ENCODE measurements around the gene PLA2G6.
"Not testable (repeated sequence)": the region's sequence is repeated elsewhere in the genome, so short reads cannot be mapped to it uniquely, and the experiment has no call there.

The PLA2G6 gene

GRCh38 chr22:38085501-38085900 is 96.1 kb downstream of the PLA2G6 start:
- no peak for DNase-seq (ENCODE audit: low read depth in 2 of 2)

- DNase-seq (ENCODE audit: low read depth in 2 of 2): no peak
These were observed 96.6 kb downstream of the PLA2G6 start for GRCh38 chr22:38085056-38085455.

DNA sequence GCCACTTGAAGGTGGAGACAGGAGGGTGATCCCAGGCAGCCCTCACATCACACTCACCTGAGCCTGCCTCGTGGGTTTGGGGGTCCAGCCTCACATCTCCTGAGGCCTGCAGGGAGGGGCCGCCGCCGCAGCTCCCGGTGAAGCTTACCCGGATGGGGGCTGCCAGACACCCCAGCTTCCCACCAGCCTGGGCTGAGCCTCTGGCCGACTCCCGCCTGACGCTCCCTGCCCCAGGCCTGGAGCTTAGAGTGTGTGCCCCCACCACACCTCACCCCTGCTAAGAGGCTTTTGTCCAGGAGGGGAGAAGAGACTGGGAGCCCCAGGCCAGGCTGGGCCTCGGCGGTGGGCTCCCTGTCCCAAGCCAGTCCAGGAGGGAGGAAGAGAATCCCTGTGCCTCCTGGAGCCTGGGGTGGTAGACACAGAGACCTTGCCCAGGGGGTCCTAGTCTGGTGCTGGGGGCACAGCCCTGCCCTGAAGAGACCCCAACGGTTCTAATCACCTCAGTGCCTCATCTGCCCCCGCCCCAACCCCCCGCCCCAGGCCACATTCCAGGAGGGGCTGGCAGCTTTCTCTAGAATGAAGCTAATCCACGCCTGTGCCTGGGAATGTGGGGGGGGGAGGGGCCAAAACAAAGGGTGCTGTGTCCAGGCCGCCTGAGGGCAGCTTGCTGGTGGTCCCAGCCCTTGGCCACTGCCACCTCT is 97.5 kb downstream of the PLA2G6 start, which contains the start of gene SLC16A8:
SLC16A8 (minus strand) TSS at position 254 of the 701 bp plus-strand sequence. CDS start 1,311 bp downstream, outside the sequence.
- no peak for DNase-seq (ENCODE audit: low read depth in 2 of 2)

DNA sequence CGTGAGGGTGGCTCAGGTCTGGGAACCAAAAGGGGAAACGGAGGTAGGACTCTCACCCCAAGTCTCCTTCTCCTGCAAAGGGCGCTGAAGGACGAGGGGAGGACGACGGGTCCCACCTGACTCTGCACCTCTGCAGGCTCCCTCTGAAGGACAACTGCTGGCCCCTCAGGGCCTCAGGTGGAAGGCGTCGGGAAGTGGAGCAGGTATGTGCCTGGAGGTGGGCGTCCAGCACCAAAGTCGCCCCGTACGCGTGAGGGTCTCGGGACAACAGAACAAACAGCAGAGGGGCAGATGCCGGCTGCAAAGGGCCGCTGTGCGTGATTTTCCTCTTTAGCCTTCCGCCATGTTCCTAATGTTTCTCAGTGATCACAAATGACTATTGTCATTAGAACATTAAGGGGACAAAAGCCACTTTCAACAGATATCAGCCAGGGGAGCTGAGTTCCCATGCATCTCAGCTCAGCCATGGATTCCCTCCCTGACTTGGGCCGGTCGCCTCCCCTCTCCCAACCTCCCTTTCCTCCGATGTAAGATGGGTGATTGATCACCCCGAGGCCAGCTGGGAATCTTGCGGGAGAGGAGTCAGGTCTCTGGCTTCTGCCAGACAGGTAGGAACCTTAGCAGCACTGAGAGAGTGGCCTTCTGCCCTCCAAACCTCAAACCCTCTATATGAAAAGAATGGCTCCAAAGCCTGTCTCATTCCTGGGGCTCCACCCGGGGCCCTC is 98.5 kb downstream of the PLA2G6 start:
- DNase-seq (ENCODE audit: low read depth in 2 of 2): no peak

DNA sequence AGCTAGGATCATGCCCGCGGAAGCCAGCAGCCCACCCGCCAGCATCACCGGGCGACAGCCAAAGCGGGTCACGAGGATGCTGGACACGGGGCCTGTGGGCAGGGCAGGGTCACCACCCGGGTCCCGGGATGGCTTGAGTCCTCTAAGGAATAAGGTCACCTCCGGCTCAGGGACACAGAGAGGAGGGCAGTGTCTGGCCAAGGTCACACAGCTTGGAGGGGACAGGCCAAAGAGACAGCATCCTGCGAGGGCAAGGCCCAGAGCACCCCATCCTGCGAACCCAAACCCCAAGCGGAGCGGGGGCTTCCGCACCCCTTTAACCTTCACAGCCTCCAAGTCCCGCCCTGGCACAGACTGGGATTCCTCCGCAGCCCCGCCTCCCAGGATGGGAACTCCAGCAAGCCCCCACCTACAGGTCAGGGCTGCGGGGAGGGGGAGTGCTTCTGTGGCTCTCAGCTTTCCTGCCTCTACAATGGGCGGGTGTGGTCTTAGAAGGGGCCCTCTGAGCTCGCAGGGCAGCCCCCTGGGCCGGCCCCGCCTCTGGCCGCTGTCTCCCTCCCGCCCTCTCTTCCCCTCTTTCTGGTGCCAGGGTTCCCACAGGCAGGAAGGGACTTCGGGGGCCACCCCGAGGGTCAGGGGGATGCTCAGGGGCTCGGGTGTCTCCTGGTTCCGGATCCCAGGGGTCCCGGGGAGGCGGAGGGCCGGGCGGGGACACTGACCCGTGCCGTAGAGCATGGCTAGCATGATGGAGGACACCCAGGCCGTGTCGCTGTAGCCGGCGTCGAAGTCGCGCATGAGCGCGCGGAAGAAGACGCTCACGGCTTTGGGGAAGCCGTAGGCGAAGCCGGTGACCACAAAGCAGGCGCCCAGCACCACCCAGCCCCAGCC is 99.4 kb downstream of the PLA2G6 start:
- DNase-seq (ENCODE audit: low read depth in 2 of 2): no peak

DNA sequence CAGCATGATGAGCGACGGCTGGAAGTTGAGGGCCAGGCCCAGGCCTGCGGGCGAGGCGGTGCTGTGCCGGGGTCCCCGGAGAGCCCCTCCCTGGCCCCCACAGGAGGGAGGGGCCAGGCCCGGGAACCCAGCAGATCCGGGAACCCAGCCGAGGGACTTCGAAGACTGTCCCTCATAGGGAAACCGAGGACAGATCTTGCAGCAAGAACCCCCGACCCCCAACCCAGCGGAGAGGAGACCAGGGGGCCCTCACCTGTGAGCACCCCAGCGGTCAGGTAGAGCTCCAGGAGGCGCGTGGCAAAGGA is 100.0 kb downstream of the PLA2G6 start:
- DNase-seq (ENCODE audit: low read depth in 2 of 2): no peak

DNA sequence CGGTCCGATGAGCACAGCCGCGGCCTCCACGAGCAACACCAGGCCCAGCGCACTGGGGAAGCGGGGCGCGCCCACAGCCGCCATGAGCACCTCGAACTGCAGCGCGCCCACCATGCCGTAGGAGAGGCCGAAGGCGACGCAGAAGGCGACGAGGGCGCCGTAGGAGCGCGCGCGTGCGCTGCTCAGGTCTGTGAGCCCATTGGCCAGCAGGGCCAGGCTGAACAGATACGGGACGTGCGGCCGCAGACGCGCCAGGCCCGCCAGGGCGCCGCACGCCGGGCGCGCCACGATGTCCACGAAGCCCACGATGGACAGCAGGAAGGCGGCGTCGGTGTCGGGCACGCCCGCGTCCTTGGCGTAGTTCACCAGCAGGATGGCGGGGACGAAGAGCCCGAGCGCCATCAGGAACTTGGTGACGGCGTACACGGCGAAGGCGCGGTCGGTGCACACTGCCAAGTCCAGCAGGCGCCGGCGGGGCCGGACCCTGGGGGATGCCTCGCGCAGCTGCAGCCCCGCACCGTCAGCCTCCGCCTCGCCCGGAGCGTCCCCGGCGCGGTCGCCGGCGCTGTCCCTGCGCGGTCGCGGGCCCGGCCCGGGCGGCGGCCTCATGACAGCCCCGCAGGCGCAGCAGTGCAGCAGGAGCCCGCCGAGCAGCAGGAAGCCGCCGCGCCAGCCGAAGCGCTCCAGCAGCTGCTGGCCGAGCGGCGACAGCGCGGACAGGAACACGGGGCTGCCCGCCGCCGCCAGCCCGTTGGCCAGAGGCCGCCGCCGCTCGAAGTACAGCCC is 100.6 kb downstream of the PLA2G6 start:
- DNase-seq (ENCODE audit: low read depth in 2 of 2): no peak

- no peak for DNase-seq (ENCODE audit: low read depth in 2 of 2)
These were observed 101.2 kb downstream of the PLA2G6 start for GRCh38 chr22:38080474-38080849.

- DNase-seq (ENCODE audit: low read depth in 2 of 2): no peak
These were observed 101.8 kb downstream of the PLA2G6 start for GRCh38 chr22:38079804-38080203.

DNA sequence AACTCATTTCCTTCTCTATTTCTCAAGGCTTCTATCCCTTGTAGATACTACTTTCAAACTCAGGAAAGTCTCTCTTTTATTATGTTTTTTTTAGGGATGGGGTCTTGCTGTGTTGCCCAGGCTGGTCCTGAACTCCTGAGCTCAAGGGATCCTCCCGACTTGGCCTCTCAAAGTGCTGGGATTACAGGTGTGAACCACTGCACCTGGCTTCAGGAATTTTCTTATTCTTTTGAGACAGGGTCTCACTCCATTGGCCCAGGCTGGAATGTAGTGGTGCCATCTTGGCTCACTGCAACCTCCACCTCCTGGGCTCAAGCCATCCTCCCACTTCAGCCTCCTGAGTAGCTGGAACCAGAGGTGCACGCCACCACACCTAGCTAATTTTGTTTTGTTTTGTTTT is 102.4 kb downstream of the PLA2G6 start:
- DNase-seq (ENCODE audit: low read depth in 2 of 2): not testable (repeated sequence)

GRCh38 chr22:38078046-38078840 is 103.4 kb downstream of the PLA2G6 start:
- no peak for DNase-seq (ENCODE audit: low read depth in 2 of 2)

GRCh38 chr22:38077595-38077994 is 104.0 kb downstream of the PLA2G6 start:
- no peak for DNase-seq (ENCODE audit: low read depth in 2 of 2)

DNA sequence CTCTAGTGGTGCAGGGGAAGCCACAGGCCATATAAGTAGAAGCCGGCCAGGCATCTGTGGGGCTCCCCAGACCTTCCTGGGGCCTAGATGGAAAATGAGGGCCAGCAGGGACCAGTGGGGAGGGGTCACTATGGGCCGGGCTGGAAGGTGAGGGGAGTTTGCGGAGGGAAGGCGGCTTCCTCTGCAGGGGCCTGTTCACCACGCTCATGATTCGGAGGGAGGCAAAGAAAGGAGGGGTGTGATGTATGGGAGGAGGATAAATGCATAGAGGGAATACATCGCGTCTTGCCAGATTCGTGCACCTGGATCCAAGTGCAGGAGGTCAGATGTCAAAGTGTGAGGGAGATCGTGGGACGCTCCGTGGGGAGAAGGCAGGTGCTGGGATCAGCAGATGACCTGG is 104.5 kb downstream of the PLA2G6 start:
- no peak for DNase-seq (ENCODE audit: low read depth in 2 of 2)

DNA sequence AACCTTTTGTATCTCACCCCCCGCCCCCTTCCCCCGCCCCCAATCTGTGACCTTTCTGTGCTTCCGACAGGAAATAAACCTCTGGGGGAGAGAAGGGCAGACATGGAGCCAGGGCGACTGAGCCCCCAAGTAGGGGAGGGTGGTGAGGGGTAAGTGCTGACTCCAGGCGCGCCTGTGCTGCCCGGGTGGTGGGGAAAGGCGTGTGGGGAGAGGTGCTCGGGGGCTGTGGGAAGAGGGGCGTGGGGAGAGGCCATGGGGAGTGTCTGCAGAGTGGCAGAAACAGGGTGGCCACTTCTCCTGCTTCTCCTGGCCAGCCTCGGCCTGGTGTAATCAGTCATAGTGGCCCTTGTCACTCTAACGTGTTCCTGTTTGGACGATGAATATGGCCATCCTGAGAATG is 105.7 kb downstream of the PLA2G6 start:
- no peak for DNase-seq (ENCODE audit: low read depth in 2 of 2)

DNA sequence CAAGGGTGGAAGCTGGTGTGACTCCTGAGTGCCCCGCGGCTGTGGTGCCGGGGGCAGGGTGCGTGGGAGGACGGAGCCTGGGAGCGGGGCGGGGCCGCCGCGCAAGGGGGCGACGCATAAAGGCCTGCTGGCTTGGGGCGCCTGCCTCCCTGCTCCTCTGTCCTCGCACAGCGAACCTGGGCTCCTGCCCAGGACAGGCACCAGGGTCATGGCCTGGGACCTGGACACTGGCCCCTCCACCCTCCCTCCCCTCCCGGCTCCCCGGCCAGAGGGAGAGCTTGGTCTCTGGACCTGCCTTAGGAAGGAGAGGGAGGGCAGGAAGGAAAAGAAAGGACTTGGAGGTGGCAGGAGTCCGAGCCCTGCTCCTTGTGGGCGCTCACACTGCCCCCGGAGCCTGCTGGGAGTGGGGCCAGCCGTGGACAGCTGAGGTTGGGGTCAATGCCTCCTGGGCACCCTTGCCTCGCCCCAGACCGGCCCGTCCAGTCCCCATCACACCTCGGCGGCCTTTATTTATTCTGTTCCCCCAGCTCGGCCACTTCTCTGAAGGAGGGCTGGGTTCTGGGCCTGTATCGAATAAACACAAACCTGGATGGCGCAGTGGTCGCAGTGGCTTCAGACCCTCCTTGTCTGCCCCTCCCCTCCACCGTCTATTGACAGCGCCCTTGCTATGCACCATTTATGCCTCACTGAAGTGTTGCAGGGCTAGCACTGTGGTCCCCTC is 106.4 kb downstream of the PLA2G6 start:
- DNase-seq (ENCODE audit: low read depth in 2 of 2): no peak

- DNase-seq (ENCODE audit: low read depth in 2 of 2): no peak
These were observed 107.2 kb downstream of the PLA2G6 start for GRCh38 chr22:38074181-38075104.

DNA sequence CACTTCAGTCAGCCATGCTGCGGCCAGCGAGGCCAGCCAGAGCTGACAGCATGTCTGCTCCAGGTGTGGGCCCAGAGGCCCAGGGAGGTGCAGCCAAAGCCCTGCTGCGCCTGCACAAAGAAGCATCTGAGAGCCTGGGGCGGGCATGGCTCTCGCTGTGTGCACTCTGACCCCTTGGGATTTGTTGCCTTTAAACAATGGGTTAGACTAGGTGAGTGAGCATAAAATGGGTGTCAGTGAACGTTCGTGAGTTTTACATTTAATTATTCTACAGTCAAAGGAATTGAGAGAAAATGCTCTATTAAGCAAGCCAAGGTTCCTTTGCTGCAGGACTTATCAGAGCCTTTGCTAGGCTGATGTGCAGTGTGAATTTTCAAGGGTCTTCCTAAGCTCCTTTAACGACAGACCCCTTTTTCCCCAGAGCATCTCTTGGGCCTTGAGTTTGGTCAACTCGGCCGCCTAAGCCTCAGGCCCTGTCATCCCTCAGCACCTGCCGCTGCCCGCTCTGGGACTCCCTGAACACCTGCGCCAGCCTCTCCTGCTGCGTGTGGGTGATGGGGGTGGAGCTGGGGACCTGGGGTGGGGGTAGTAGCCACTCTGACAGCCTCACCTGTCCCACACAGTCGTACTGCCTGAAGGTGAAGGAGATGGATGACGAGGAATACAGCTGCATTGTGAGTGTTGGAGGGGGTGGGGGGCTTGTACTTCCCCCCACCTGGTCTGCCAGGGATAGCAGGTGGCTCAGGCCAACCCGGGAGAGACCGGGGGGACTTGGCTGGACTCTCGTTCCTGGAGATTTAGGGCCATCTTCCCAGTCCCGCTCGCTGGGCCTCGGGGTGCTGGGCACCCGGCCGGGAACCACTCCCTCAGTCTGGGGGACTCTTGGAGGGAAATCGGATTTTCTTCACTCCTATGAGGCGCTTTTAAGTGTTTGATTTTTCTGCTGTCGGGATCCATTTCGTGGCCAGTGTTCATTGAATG is 108.2 kb downstream of the PLA2G6 start:
- DNase-seq (ENCODE audit: low read depth in 2 of 2): no peak

Measured in stimulated activated CD4-positive, alpha-beta T cell treated with anti-CD3 and anti-CD28 coated beads, Interleukin-4, amount 100 ng/mL, for 48 hours (primary cell).